HepG2 (cell line): ENCODE measurements around the gene CENATAC. TPM values are rescaled to one million over a fixed set of nuclear protein-coding genes. Genes with fewer than 3 reads are reported as not detected.

Experiments
- ARID4A ChIP-seq: sonication (generic); formaldehyde crosslinking; IDR thresholded peaks from 2 replicates; pipeline ENCODE4 v1.5.0; 2020; ENCODE audit warnings: mild to moderate bottlenecking, missing genetic modification reagents, borderline replicate concordance
- ARNT2 ChIP-seq: sonication (generic); formaldehyde crosslinking; IDR thresholded peaks from 2 replicates; pipeline ENCODE4 v1.8.0; 2022; ENCODE audit warnings: mild to moderate bottlenecking, low read depth, missing genetic modification reagents, moderate library complexity
- EED ChIP-seq: sonication (generic); formaldehyde crosslinking; IDR thresholded peaks from 2 replicates; pipeline ENCODE4 v1.5.0; 2020; ENCODE audit warnings: mild to moderate bottlenecking, missing genetic modification reagents
- HCFC1 ChIP-seq: fragments of 150-350 bp; IDR thresholded peaks from 2 replicates; pipeline ENCODE4 v1.6.1; 2014; ENCODE audit warnings: low read depth, low read length
- HDAC6 ChIP-seq: fragments of 200-600 bp; sonication (generic); IDR thresholded peaks from 2 replicates; pipeline ENCODE4 v1.7.0; 2017; ENCODE audit warnings: mild to moderate bottlenecking, antibody characterized with exemption, low read length, low read depth
- HES4 ChIP-seq: sonication (generic); formaldehyde crosslinking; IDR thresholded peaks from 2 replicates; pipeline ENCODE4 v1.9.0; 2021; ENCODE audit warnings: mild to moderate bottlenecking, missing genetic modification reagents, borderline replicate concordance
- HNRNPL ChIP-seq: fragments of 200-400 bp; formaldehyde crosslinking; IDR thresholded peaks from 2 replicates; pipeline ENCODE4 v1.6.1; 2017; ENCODE audit warnings: mild to moderate bottlenecking, low read depth, low read length
- NAIF1 ChIP-seq: sonication (generic); formaldehyde crosslinking; IDR thresholded peaks from 2 replicates; pipeline ENCODE4 v1.5.0; 2020; ENCODE audit warnings: mild to moderate bottlenecking, missing genetic modification reagents, borderline replicate concordance
- PAXIP1 ChIP-seq: sonication (generic); formaldehyde crosslinking; conservative IDR thresholded peaks from 2 replicates; pipeline ENCODE4 v1.4.0; 2020; ENCODE audit warnings: mild to moderate bottlenecking, missing genetic modification reagents, moderate library complexity
- POLR2G ChIP-seq: fragments of 200-400 bp; formaldehyde crosslinking; IDR thresholded peaks from 2 replicates; pipeline ENCODE4 v1.6.1; 2018; ENCODE audit warnings: mild to moderate bottlenecking, low read depth, low read length, moderate library complexity
- RBAK ChIP-seq: sonication (generic); formaldehyde crosslinking; IDR thresholded peaks from 2 replicates; pipeline ENCODE4 v1.5.1; 2020; ENCODE audit warnings: mild to moderate bottlenecking, missing genetic modification reagents
- SIX1 ChIP-seq: sonication (generic); formaldehyde crosslinking; IDR thresholded peaks from 2 replicates; pipeline ENCODE4 v1.4.0; 2020; ENCODE audit warnings: missing genetic modification reagents, borderline replicate concordance
- YEATS2 ChIP-seq: sonication (generic); formaldehyde crosslinking; IDR thresholded peaks from 2 replicates; pipeline ENCODE4 v1.4.0; 2020; ENCODE audit warnings: missing genetic modification reagents, borderline replicate concordance
- ZFP91 ChIP-seq: sonication (generic); formaldehyde crosslinking; IDR thresholded peaks from 2 replicates; pipeline ENCODE4 v1.9.0; 2022; ENCODE audit warnings: missing genetic modification reagents, mild to moderate bottlenecking, borderline replicate concordance
- ZNF326 ChIP-seq: sonication (generic); formaldehyde crosslinking; IDR thresholded peaks from 2 replicates; pipeline ENCODE4 v1.4.0; 2020; ENCODE audit warnings: missing genetic modification reagents, borderline replicate concordance
- ZNF451 ChIP-seq: sonication (generic); formaldehyde crosslinking; IDR thresholded peaks from 2 replicates; pipeline ENCODE4 v1.5.0; 2020; ENCODE audit warnings: mild to moderate bottlenecking, missing genetic modification reagents
- ZNF547 ChIP-seq: sonication (generic); formaldehyde crosslinking; IDR thresholded peaks from 2 replicates; pipeline ENCODE4 v1.5.1; 2020; ENCODE audit warnings: mild to moderate bottlenecking, missing genetic modification reagents
- ZNF737 ChIP-seq: sonication (generic); formaldehyde crosslinking; IDR thresholded peaks from 2 replicates; pipeline ENCODE4 v1.5.0; 2020; ENCODE audit warnings: missing genetic modification reagents, mild to moderate bottlenecking, borderline replicate concordance
- ZSCAN21 ChIP-seq: sonication (generic); formaldehyde crosslinking; IDR thresholded peaks from 2 replicates; pipeline ENCODE4 v1.8.0; 2022; ENCODE audit warnings: mild to moderate bottlenecking, missing genetic modification reagents, moderate library complexity, borderline replicate concordance
- polyA plus RNA-seq, 8 experiments: library from polyadenylated mRNA; depleted of rRNA in 3 of 8; stranded (reverse) in 7 of 8; unstranded in 1 of 8; fragments of >200 nt; fragmentation: Illumina TruSeq in 4 of 8; extraction: Trizol in 4 of 8; gene quantifications; 2 replicates each; pipeline versions ENCODE4 v1.2.1 to v1.2.3, GENCODE V29; 2011 to 2016; ENCODE audit warnings: low read depth in 4 of 8, missing spikeins in 1 of 8, mixed read lengths in 1 of 8; ENCODE audit not compliant: insufficient read depth in 1 of 8
- total RNA-seq, 5 experiments: library from RNA; depleted of rRNA; stranded (reverse); fragments of >200 nt; fragmentation: Illumina TruSeq; extraction: Trizol; gene quantifications; 2 replicates each; pipeline ENCODE4 v1.2.3, GENCODE V29; 2016; ENCODE audit warnings: low read depth in 1 of 5

CENATAC gene
- total and polyA plus RNA-seq, 2 of the 13 experiments (the other 11 are each of a cell fraction or from before 2014, with no cell fraction given) = 21.7 to 25.0 TPM

- TF ChIP-seq ZNF547 (CRISPR knock-in tag) (0 out of 2 replicates have a peak, but pooled peaks have one; percentile 64), HNRNPL (peak; percentile 11; the same call in 1 of the 2 replicates), ZNF451 (0 out of 2 replicates have a peak, but pooled peaks have one; percentile 46), POLR2G (peak; percentile 40; the same call in 1 of the 2 replicates), ZNF737 (no peak), ARNT2 (peak; percentile 96), ZNF326 (CRISPR knock-in tag) (no peak), HCFC1 (no peak; the same call in 1 of the 2 replicates), ZSCAN21 (CRISPR knock-in tag) (peak; percentile 87; the same call in 1 of the 2 replicates), ARID4A (CRISPR knock-in tag) (peak; percentile 77; the same call in 1 of the 2 replicates), RBAK (CRISPR knock-in tag) (no peak), ZFP91 (CRISPR knock-in tag) (peak; percentile 80), YEATS2 (peak; percentile 91), NAIF1 (CRISPR knock-in tag) (peak; percentile 72), HES4 (peak; percentile 64; the same call in 1 of the 2 replicates), PAXIP1 (CRISPR knock-in tag) (peak; percentile 50), HDAC6 (no peak), SIX1 (CRISPR knock-in tag) (peak; percentile 50; the same call in 1 of the 2 replicates), EED (peak; percentile 81; the same call in 1 of the 2 replicates)
Measured at GRCh38 chr11:119030329-119031047, 32.5 kb downstream of the CENATAC start, which contains the start of gene SLC37A4 (continued).
